IPS-18a (cell line): ENCODE measurements around the gene ZNF532.

ENCODE experiments used
- H3K27ac ChIP-seq: one replicate; pipeline ENCODE4 v1.5.1; 2013; ENCODE audit warnings: low read length
- H3K27me3 ChIP-seq: one replicate; pipeline ENCODE4 v1.6.1; 2013; ENCODE audit warnings: mild to moderate bottlenecking, low read length; ENCODE audit not compliant: control insufficient read depth, insufficient read depth
- H3K36me3 ChIP-seq: one replicate; pipeline ENCODE4 v1.6.1; 2013; ENCODE audit warnings: low read depth, low read length; ENCODE audit not compliant: control insufficient read depth
- H3K4me1 ChIP-seq: one replicate; pipeline ENCODE4 v1.6.1; 2013; ENCODE audit warnings: low read depth, low read length; ENCODE audit not compliant: control insufficient read depth
- H3K4me3 ChIP-seq: one replicate; pipeline ENCODE4 v1.5.1; 2013; ENCODE audit warnings: low read length
- H3K9ac ChIP-seq: one replicate; pipeline ENCODE4 v1.6.1; 2013; ENCODE audit warnings: mild to moderate bottlenecking, low read length, moderate library complexity
- H3K9me3 ChIP-seq: one replicate; pipeline ENCODE4 v1.6.1; 2013; ENCODE audit warnings: low read depth, low read length; ENCODE audit not compliant: control insufficient read depth

Gene ZNF532

GRCh38 chr18:58958628-58959027 lies 94.0 kb downstream of the ZNF532 start:
- Histone ChIP-seq H3K27ac (no peak overlapping the region), H3K36me3 (peaks cover 77% of the 10 kb centered on the region), H3K27me3 (no peaks in the 10 kb centered on the region), H3K4me1 (no peaks in the 10 kb centered on the region), H3K4me3 (no peak overlapping the region), H3K9me3 (no peaks in the 10 kb centered on the region), H3K9ac (no peak overlapping the region)

- no peaks in the 10 kb centered on the region for H3K27me3 ChIP-seq
- no peak overlapping the region for H3K27ac ChIP-seq
- no peak overlapping the region for H3K9ac ChIP-seq
- no peaks in the 10 kb centered on the region for H3K4me1 ChIP-seq
- no peaks in the 10 kb centered on the region for H3K9me3 ChIP-seq
- peaks cover 71% of the 10 kb centered on the region for H3K36me3 ChIP-seq
- H3K4me3 ChIP-seq = no peak overlapping the region
These were observed 95.8 kb downstream of the ZNF532 start for GRCh38 chr18:58960508-58960907.

GRCh38 chr18:58960946-58961722 lies 96.5 kb downstream of the ZNF532 start:
- peaks cover 71% of the 10 kb centered on the region for H3K36me3 ChIP-seq
- H3K27me3 ChIP-seq = no peaks in the 10 kb centered on the region
- no peak overlapping the region for H3K4me3 ChIP-seq
- H3K4me1 ChIP-seq = no peaks in the 10 kb centered on the region
- no peaks in the 10 kb centered on the region for H3K9me3 ChIP-seq
- no peak overlapping the region for H3K9ac ChIP-seq
- no peak overlapping the region for H3K27ac ChIP-seq

- H3K4me1 ChIP-seq = no peaks in the 10 kb centered on the region
- H3K27ac ChIP-seq = no peak overlapping the region
- no peak overlapping the region for H3K9ac ChIP-seq
- H3K27me3 ChIP-seq = no peaks in the 10 kb centered on the region
- H3K36me3 ChIP-seq = peaks cover 73% of the 10 kb centered on the region
- no peak overlapping the region for H3K4me3 ChIP-seq
- H3K9me3 ChIP-seq = no peaks in the 10 kb centered on the region
These were observed 97.7 kb downstream of the ZNF532 start for GRCh38 chr18:58962336-58962735.

GRCh38 chr18:58965291-58966004 lies 100.8 kb downstream of the ZNF532 start:
- Histone ChIP-seq H3K36me3 (peaks cover 76% of the 10 kb centered on the region), H3K27ac (no peak overlapping the region), H3K27me3 (no peaks in the 10 kb centered on the region), H3K4me1 (peaks cover 7% of the 10 kb centered on the region), H3K9me3 (no peaks in the 10 kb centered on the region), H3K9ac (no peak overlapping the region), H3K4me3 (no peak overlapping the region)

- H3K4me1 ChIP-seq = peaks cover 8% of the 10 kb centered on the region
- no peak overlapping the region for H3K9ac ChIP-seq
- H3K36me3 ChIP-seq = peaks cover 76% of the 10 kb centered on the region
These were observed 101.5 kb downstream of the ZNF532 start for GRCh38 chr18:58966005-58966677.

GRCh38 chr18:58966704-58967103 lies 102.0 kb downstream of the ZNF532 start:
- Histone ChIP-seq H3K36me3 (peaks cover 74% of the 10 kb centered on the region), H3K27ac (no peak overlapping the region), H3K27me3 (no peaks in the 10 kb centered on the region), H3K9me3 (no peaks in the 10 kb centered on the region), H3K9ac (no peak overlapping the region), H3K4me3 (no peak overlapping the region), H3K4me1 (peaks cover 8% of the 10 kb centered on the region)

More at GRCh38 chr18:58966005-58966677, 101.5 kb downstream of the ZNF532 start:
- H3K4me3 ChIP-seq = no peak overlapping the region
- no peaks in the 10 kb centered on the region for H3K27me3 ChIP-seq
- no peak overlapping the region for H3K27ac ChIP-seq
- no peaks in the 10 kb centered on the region for H3K9me3 ChIP-seq

- Histone ChIP-seq H3K4me3 (no peak overlapping the region), H3K27ac (no peak overlapping the region), H3K36me3 (peaks cover 79% of the 10 kb centered on the region), H3K9ac (no peak overlapping the region), H3K9me3 (no peaks in the 10 kb centered on the region), H3K4me1 (peaks cover 8% of the 10 kb centered on the region), H3K27me3 (no peaks in the 10 kb centered on the region)
These were observed 103.1 kb downstream of the ZNF532 start for GRCh38 chr18:58967751-58968254.

- no peak overlapping the region for H3K9ac ChIP-seq
- no peak overlapping the region for H3K27ac ChIP-seq
- peaks cover 77% of the 10 kb centered on the region for H3K36me3 ChIP-seq
- H3K9me3 ChIP-seq = no peaks in the 10 kb centered on the region
- peaks cover 8% of the 10 kb centered on the region for H3K4me1 ChIP-seq
- H3K4me3 ChIP-seq = no peak overlapping the region
- H3K27me3 ChIP-seq = no peaks in the 10 kb centered on the region
These were observed 106.5 kb downstream of the ZNF532 start for GRCh38 chr18:58970943-58971790.

- H3K36me3 ChIP-seq = peaks cover 67% of the 10 kb centered on the region
These were observed 110.6 kb downstream of the ZNF532 start for GRCh38 chr18:58975296-58975695.

GRCh38 chr18:58975781-58976180 lies 111.1 kb downstream of the ZNF532 start:
- H3K9ac ChIP-seq = no peak overlapping the region
- H3K4me3 ChIP-seq = no peak overlapping the region
- no peak overlapping the region for H3K27ac ChIP-seq
- H3K4me1 ChIP-seq = no peaks in the 10 kb centered on the region
- no peaks in the 10 kb centered on the region for H3K27me3 ChIP-seq
- no peaks in the 10 kb centered on the region for H3K9me3 ChIP-seq
- H3K36me3 ChIP-seq = peaks cover 67% of the 10 kb centered on the region

More at GRCh38 chr18:58975296-58975695, 110.6 kb downstream of the ZNF532 start:
- Histone ChIP-seq H3K4me3 (no peak overlapping the region), H3K27ac (no peak overlapping the region), H3K9me3 (no peaks in the 10 kb centered on the region), H3K27me3 (no peaks in the 10 kb centered on the region), H3K4me1 (peaks cover 3% of the 10 kb centered on the region), H3K9ac (no peak overlapping the region)
